WTC11 (cell line): Measurements from ENCODE around the gene GLRB.

ENCODE experiments used
- AFF4 ChIP-seq: sonication (generic); formaldehyde crosslinking; IDR thresholded peaks from 2 replicates; pipeline ENCODE4 v1.8.1; 2023; ENCODE audit warnings: mild to moderate bottlenecking, missing genetic modification reagents, borderline replicate concordance
- ATF2 ChIP-seq: sonication (generic); formaldehyde crosslinking; IDR thresholded peaks from 2 replicates; pipeline ENCODE4 v1.8.1; 2022; ENCODE audit warnings: low read depth, missing genetic modification reagents, borderline replicate concordance
- ATF3 ChIP-seq: sonication (generic); formaldehyde crosslinking; conservative IDR thresholded peaks from 2 replicates; pipeline ENCODE4 v1.8.1; 2022; ENCODE audit warnings: mild to moderate bottlenecking, missing genetic modification reagents
- CTCF ChIP-seq: fragments of 200-600 bp; IDR thresholded peaks from 2 replicates; pipeline ENCODE4 v1.8.0; 2022; ENCODE audit warnings: antibody characterized with exemption
- GABPB1 ChIP-seq: sonication (generic); formaldehyde crosslinking; IDR thresholded peaks from 2 replicates; pipeline ENCODE4 v1.8.1; 2023; ENCODE audit warnings: mild to moderate bottlenecking, missing genetic modification reagents
- HMGXB4 ChIP-seq: sonication (generic); formaldehyde crosslinking; IDR thresholded peaks from 2 replicates; pipeline ENCODE4 v1.8.1; 2023; ENCODE audit warnings: mild to moderate bottlenecking, moderate library complexity, missing genetic modification reagents
- KAT7 ChIP-seq: sonication (generic); formaldehyde crosslinking; IDR thresholded peaks from 2 replicates; pipeline ENCODE4 v1.8.1; 2023; ENCODE audit warnings: missing genetic modification reagents, mild to moderate bottlenecking, borderline replicate concordance
- SMAD3 ChIP-seq: sonication (generic); formaldehyde crosslinking; IDR thresholded peaks from 2 replicates; pipeline ENCODE4 v1.8.0; 2022; ENCODE audit warnings: missing genetic modification reagents, mild to moderate bottlenecking, borderline replicate concordance
- SP1 ChIP-seq: sonication (generic); formaldehyde crosslinking; conservative IDR thresholded peaks from 2 replicates; pipeline ENCODE4 v1.8.1; 2022; ENCODE audit warnings: missing genetic modification reagents
- USF2 ChIP-seq: sonication (generic); formaldehyde crosslinking; IDR thresholded peaks from 2 replicates; pipeline ENCODE4 v1.8.1; 2023; ENCODE audit warnings: mild to moderate bottlenecking, missing genetic modification reagents, moderate library complexity
- ZBTB21 ChIP-seq: sonication (generic); formaldehyde crosslinking; IDR thresholded peaks from 2 replicates; pipeline ENCODE4 v1.8.1; 2023; ENCODE audit warnings: mild to moderate bottlenecking, missing genetic modification reagents, borderline replicate concordance
- ZBTB43 ChIP-seq: sonication (generic); formaldehyde crosslinking; IDR thresholded peaks from 2 replicates; pipeline ENCODE4 v1.8.1; 2023; ENCODE audit warnings: mild to moderate bottlenecking, missing genetic modification reagents
- ZNF121 ChIP-seq: sonication (generic); formaldehyde crosslinking; IDR thresholded peaks from 2 replicates; pipeline ENCODE4 v1.8.0; 2023; ENCODE audit warnings: missing genetic modification reagents
- ZNF396 ChIP-seq: fragments of 250-450 bp; sonication (Bioruptor Pico); IDR thresholded peaks from 2 replicates; pipeline ENCODE4 v1.8.0; 2021; ENCODE audit warnings: mild to moderate bottlenecking, moderate library complexity, borderline replicate concordance

- TF ChIP-seq AFF4 (CRISPR knock-in tag) (no peak), ZBTB21 (CRISPR knock-in tag) (no peak), USF2 (no peak), HMGXB4 (CRISPR knock-in tag) (no peak), SP1 (CRISPR knock-in tag) (0 out of 2 replicates have a peak, but pooled peaks have one; percentile 41), ATF3 (CRISPR knock-in tag) (no peak), CTCF (no peak), ZNF121 (CRISPR knock-in tag) (no peak), ZNF396 (no peak), ZBTB43 (CRISPR knock-in tag) (no peak), KAT7 (0 out of 2 replicates have a peak, but pooled peaks have one; percentile 61), SMAD3 (CRISPR knock-in tag) (no peak), GABPB1 (CRISPR knock-in tag) (no peak), ATF2 (no peak)
Measured at GRCh38 chr4:157075811-157076577, at the start of gene GLRB.
